GM21390 (cell line): ENCODE results near the gene KRT78.
A peak's percentile ranks its signal among the peaks of the same experiment; 100 is the strongest.
"Not testable (repeated sequence)": the region's sequence is repeated elsewhere in the genome, so short reads cannot be mapped to it uniquely, and the experiment has no call there.

ENCODE experiments used
- ATAC-seq: cut with Tn5 transposase; IDR thresholded peaks from one replicate; pipeline ENCODE4 v1.9.1; 2021; ENCODE audit not compliant: unreplicated experiment

KRT78 gene, protein sequence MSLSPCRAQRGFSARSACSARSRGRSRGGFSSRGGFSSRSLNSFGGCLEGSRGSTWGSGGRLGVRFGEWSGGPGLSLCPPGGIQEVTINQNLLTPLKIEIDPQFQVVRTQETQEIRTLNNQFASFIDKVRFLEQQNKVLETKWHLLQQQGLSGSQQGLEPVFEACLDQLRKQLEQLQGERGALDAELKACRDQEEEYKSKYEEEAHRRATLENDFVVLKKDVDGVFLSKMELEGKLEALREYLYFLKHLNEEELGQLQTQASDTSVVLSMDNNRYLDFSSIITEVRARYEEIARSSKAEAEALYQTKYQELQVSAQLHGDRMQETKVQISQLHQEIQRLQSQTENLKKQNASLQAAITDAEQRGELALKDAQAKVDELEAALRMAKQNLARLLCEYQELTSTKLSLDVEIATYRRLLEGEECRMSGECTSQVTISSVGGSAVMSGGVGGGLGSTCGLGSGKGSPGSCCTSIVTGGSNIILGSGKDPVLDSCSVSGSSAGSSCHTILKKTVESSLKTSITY

DNA sequence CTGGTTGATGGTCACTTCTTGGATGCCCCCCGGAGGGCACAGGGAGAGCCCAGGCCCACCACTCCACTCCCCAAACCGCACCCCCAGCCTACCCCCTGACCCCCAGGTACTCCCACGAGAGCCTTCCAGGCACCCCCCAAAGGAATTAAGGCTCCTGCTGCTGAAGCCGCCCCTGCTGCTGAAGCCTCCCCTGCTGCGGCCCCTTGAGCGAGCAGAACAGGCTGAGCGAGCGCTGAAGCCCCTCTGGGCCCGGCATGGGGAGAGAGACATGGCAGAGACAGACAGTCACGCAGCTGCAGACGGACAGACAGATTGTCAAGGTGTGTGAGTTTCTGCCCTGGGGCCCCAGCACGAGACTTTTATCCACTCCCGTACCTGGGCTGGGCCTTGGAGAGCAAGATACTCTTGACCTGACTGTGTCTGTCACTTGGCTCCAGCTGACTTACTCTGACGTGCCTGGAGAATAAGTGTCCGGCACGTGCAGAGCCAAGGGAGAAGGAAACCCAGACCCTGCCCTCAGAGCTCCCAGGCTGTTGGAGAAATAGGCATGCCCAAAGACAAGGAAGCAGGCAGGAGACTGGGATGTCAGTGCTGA is at the start of gene KRT78:
Gene KRT78, minus strand, starts transcription at position 334 of the 595 bp plus-strand sequence. Its CDS starts 64 bp downstream, at position 270.
- ATAC-seq = no peak

DNA sequence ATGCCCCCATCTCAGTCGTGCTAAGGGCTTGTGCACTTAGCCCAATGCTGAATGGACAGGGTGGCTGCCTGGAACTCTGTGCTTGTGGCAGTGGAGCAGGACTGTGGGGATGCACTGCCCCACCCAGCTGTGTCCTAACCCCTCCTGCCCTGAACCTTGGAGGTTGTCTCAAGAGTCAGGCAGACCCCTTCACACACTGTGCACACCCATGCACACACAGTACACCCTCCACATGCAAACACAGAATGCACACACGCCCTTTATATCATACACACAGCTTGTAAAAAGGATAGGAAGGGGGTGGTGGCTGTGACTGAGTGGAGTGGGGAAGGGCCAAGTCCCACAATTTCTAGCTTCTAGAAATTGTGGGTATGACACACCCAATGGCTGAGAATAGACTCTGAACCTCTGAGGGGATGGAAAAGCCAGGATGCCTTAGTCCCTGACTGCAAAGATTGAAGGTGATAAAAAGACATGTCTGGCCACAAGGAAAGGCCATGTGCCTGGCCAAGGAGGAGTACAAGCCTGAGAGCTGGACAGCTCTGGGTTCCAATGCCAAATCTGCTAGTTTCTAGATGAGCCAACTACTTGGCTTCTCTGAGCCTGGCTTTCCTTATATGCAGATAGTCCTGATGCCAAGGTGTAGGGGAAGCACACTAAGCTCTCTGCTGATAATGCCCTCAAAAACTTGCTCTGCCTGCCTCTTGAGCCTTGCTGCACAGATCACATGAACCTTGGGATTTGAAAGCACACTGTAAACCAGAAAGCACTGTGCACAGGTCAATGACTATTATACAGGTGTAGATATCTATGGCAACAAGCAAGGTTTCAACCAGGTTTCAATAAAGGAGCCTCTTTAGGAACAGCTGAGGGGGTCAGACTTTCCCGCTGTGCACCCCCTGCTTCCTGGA is 47.7 kb upstream of the KRT78 start:
- no peak for ATAC-seq

- no peak for ATAC-seq
Observed at GRCh38 chr12:52895726-52896189, 47.0 kb upstream of the KRT78 start.

GRCh38 chr12:52892974-52893373 is 44.2 kb upstream of the KRT78 start:
- ATAC-seq = no peak

- ATAC-seq = no peak
Observed at GRCh38 chr12:52892207-52892852, 43.5 kb upstream of the KRT78 start.

DNA sequence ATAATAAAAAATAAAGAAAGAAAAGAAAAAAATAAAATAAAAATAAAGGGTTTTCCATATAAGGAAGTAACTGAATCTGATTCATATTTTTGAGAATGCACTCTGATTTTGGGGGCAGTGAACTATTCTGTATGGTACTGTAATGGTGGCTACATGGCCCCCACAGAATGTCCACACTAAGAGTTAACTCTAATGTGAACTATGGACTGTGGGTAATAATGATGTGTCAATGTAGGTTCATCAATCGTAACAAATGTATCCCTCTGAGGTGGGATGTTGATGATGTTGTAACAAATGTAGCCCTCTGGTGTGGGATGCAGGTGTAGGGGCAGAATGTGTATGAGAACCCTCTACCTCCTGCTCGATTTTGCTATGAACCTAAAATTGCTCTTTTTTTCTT is 42.2 kb upstream of the KRT78 start:
- no peak for ATAC-seq

DNA sequence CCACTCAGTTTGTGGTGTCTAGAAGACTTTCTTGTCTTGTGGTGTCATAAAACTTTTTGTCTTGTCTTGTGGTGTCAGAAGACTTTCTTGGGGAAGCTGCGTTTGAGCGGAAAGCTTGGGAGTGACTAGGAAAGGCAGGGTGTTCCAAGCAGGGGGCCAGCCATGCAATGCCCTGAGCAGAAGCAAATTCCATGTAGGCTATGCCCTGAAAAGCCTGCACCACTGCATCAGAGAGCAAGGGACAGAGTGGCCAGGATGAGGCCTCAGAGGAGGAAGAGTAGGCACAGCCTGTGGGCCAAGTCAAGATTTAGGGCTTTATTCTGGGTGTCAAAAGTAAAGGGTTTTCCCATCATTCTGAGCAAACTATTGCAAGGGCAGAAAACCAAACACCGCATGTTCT is 41.6 kb upstream of the KRT78 start:
- ATAC-seq = no peak

- ATAC-seq = no peak
Observed at GRCh38 chr12:52884526-52885293, 35.9 kb upstream of the KRT78 start.

DNA sequence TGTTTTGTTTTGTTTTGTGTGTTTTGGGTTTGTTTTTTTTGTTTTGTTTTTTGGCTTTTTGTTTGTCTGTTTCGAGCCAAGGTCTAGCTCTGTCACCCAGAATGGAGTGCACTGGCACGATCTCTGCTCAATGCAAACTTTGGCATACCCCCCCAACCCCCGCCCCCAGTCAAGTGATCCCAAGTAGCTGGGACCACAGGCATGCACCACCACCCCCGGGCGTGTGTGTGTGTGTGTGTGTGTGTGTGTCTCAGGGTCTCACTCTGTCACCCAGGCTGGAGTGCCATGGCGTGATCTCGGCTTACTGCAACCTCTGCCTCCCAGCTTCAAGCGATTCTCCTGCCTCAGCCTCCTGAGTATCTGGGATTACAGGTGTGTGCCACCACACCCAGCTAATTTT is 31.7 kb upstream of the KRT78 start:
- not testable (repeated sequence) for ATAC-seq

GRCh38 chr12:52879394-52880351 is 30.9 kb upstream of the KRT78 start:
- no peak for ATAC-seq

GRCh38 chr12:52878507-52879393 is 30.0 kb upstream of the KRT78 start:
- ATAC-seq = no peak

- ATAC-seq = no peak
Observed at GRCh38 chr12:52877242-52877641, 28.4 kb upstream of the KRT78 start.

DNA sequence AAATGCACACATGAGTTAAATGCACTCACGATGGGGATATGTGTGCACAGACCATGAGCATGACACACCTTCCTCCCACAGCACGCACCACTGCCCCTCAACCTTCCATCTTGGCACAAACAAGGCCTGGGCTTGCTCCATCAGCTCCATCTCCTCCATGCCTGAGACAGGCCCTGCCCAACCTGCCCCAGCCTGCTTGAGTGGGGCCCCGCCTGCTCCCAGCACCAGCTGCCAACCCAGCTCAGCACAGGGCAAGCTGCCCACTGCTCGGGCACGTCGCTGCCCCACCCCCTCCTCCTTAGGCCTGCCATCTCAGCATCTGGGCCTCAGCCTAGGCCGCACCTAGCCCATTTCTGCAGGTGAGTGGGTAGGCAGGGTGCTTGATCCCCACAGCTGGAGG is 27.6 kb upstream of the KRT78 start:
- ATAC-seq = no peak

GRCh38 chr12:52874573-52875435 is 26.0 kb upstream of the KRT78 start:
- no peak for ATAC-seq

GRCh38 chr12:52873832-52874572 is 25.2 kb upstream of the KRT78 start:
- peak; percentile 51 for ATAC-seq

DNA sequence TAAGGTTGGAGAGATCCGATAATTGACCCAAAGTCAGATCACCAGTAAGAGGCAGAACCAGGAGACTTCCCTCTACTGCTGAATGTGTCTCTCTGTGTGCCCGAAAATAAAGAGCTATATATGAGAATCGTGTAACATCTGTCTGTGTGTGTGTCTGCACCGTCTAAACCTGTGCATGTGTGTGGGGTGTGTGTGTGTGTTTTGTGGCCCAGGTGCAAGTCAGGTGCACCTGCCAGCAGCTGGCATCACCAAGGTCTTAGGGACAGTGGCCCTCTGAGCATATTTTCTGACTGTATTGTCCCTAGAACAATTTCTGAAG is 24.7 kb upstream of the KRT78 start:
- no peak for ATAC-seq
